Inflammatory macrophage treated with lipopolysaccharide for 1 hour (primary cell): ENCODE results near the gene SMLR1.
A peak's percentile ranks its signal among the peaks of the same experiment; 100 is the strongest.

ENCODE experiments used
- DNase-seq, 2 donors: peaks; one replicate each; pipeline ENCODE4 v3.0.0-alpha.2; 2020 to 2022

The SMLR1 gene

DNA sequence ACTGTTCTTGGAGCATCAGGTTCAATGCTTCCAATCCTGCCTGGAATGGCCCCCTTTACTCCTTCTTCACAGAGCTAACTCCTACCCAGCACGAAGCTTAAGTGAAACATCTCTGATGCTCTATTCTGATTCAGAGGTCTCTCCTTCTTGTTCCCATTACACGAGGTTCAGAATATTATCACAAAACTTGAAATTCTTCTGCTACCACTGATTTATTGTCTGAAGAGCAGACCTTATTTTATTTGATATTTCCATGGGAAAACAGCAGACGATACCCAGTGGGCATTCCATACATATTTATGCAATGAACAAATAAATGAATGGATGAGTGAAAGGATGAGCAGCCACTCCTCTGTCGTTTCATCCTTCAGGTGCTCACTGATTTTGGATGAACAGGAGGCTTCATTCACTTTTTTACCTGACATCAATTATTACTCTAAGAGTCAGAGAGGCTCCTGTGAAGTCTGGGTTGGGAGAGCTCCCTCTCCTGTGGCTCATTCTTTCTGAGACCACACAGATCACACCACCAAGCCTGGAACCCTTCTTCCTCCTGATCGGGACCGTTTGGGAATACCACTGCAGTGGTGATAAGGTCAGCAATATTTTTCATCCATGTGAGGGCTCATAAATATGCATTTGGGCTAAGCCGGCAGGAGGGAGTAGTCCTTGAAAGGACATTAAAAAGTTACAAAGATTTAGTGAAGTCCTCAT is 25.8 kb downstream of the SMLR1 start:
- DNase-seq, result no peak

GRCh38 chr6:130853555-130854183 is 26.5 kb downstream of the SMLR1 start:
- DNase-seq, result no peak

GRCh38 chr6:130858054-130858453 is 30.8 kb downstream of the SMLR1 start:
- no peak for DNase-seq

GRCh38 chr6:130858498-130859160 is 31.4 kb downstream of the SMLR1 start:
- DNase-seq, result no peak

- no peak for DNase-seq
Measured at GRCh38 chr6:130859161-130859867, 32.1 kb downstream of the SMLR1 start.

GRCh38 chr6:130862370-130862769 is 35.2 kb downstream of the SMLR1 start:
- DNase-seq, result no peak

- DNase-seq, result no peak
Measured at GRCh38 chr6:130863415-130864230, 36.4 kb downstream of the SMLR1 start.

- no peak for DNase-seq
Measured at GRCh38 chr6:130864344-130864743, 37.1 kb downstream of the SMLR1 start.

DNA sequence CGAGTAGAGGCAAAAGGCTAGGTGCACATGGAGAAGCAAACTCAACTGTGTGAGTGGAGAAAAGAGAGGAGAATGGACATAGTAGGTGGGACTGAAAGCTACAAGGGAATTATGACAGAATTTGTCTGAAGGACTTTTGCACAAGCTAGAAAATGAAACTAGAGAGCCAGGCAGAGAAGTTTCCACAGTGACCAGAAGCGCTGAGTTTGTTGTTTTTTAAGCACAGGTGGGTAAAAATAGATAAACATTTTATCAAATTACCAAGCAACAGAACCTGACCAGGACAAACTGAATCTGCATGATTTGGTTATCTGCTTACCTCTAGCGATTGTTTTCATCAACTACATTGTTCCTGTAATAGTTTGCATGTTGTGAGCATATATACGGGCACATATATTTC is 38.6 kb downstream of the SMLR1 start:
- DNase-seq, result no peak

DNA sequence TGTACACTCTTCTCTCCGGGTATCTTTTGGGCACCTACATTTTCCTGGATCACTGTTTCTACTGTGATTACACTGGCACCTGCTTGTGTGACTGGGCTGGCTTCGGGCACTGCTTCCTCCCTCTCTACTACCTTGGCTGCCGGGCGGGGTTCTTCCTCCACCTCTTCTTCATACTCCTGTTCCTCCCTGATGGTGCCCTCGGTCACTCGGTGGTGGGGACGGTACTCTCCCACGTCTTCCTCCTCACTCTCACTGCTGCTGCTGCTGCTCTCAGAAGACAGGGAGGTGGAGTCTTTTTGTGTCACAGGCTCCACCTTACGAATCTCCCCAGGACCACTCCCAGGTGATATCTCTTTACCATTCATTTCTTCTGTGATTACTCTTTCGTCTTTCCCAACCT is 42.5 kb downstream of the SMLR1 start:
- no peak for DNase-seq

DNA sequence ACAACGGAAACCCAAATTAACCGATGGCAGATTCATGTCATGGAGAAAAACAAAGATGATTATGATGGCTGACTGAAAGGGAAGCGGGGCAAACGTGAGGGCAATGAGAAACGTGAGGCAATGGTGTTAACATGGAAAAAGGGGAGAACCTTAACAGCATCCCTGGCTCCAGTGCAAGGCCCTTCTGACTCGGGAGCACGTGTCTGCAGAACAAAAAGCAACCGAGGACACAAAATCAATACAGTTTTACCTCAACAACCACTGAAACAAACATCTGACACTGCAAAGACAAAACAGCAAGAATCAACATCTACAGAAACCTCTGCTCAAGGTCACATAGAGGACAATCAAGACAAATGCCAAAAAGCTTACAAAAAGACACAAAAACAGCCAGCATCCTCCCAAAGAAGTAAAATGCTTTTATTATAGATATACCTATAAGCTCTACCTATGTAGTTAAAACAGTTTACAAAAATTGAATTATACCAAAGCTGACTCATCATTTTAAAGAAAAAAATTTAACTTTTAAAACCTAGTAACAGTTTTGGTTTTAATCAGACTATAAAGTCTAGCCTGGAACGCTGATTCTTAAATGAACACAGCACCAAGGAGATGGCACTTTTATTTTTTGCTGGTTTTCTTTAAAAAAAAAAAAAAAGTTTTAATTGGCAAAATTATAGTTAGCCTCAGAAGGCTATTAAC is 43.1 kb downstream of the SMLR1 start:
- no peak for DNase-seq

GRCh38 chr6:130872250-130873095 is 45.3 kb downstream of the SMLR1 start:
- peak; percentile 3 to 69 for DNase-seq

DNA sequence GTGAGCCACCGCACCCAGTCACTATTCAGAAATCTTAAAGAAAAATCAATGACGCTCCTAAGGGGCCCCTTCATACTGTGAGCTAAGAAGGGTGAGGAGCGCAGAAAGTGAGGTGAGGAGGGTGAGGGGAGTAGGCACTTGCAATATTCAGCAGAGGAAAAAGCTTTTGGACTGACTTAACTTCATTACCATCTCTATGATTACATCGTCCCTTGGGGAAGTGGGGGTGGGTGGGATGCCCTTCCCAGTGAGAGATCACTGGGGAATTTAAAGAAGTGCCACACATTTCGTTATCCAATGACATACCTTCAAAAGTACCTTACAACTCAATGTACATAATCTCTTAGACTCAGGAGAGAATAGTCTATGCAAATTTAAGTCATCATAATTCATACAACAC is 46.5 kb downstream of the SMLR1 start:
- DNase-seq, result peak; percentile 10 to 35

DNA sequence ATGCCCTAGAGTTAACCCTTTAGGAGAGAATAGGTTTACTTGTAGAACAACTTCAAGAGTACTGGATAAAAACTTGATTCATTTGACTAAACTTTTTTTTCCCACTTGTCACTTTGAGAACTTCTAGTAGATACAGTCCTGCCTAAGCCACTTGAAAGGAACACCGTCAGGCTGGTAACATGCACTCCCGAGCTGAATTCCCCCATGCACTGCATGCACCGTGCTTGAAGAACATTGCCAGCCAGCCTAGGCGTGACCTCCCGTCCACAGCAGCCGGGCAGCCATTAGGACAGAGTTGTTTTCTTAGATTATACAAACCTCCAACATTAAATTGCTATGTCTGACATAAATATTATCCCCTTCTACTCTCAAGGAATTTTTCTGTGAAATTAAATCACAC is 52.6 kb downstream of the SMLR1 start:
- no peak for DNase-seq

- DNase-seq, result peak; percentile 31 to 49
Measured at GRCh38 chr6:130882370-130882769, 55.2 kb downstream of the SMLR1 start.

- DNase-seq, result peak; percentile 60 to 92
Measured at GRCh38 chr6:130885392-130886192, 58.4 kb downstream of the SMLR1 start.
